Transverse colon (tissue), 4 donors: ENCODE results near the gene CCDC141.

Source experiments
- POLR2A ChIP-seq: fragments of 450-650 bp; IDR thresholded peaks from one replicate; pipeline ENCODE4 v1.6.1; 2016; ENCODE audit warnings: antibody characterized with exemption, mild to moderate bottlenecking, moderate library complexity
- POLR2AphosphoS5 ChIP-seq, 3 donors: sonication (generic); formaldehyde crosslinking; IDR thresholded peaks; one replicate each; pipeline ENCODE4 v1.6.1; 2016; ENCODE audit warnings: antibody characterized with exemption in 3 of 3
- TF ChIP-seq, protein P1 (sequence below), 5 experiments: fragments of 200-600 bp in 3 of 5; fragments of 450-650 bp in 2 of 5; sonication (generic) in 3 of 5; IDR thresholded peaks; 1 replicate in 2 of 5; 2 replicates in 3 of 5; pipeline ENCODE4 v1.5.1; 2016 to 2017; ENCODE audit warnings: antibody characterized with exemption in 5 of 5, inconsistent platforms in 3 of 5, mild to moderate bottlenecking in 2 of 5, moderate library complexity in 1 of 5

DNA sequence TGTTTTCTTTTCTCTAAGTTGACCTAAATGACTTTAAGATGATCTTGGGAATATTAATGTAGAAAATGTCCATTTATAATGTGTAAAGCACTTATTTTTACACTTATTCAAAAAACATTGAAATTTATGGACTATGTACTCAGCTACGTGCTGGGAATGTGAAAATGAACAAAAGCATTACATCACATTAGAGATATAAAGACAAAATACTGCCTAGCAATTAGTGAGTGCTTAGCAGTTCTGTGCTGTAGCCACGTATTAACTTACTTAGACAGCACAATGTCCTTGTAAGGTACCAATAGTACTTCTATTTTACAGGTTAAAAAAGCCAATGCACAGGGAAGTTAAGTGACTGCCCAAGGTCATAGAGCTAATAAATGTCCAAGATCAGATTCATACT lies 138.9 kb downstream of the CCDC141 start:
- TF ChIP-seq, protein P1, sequence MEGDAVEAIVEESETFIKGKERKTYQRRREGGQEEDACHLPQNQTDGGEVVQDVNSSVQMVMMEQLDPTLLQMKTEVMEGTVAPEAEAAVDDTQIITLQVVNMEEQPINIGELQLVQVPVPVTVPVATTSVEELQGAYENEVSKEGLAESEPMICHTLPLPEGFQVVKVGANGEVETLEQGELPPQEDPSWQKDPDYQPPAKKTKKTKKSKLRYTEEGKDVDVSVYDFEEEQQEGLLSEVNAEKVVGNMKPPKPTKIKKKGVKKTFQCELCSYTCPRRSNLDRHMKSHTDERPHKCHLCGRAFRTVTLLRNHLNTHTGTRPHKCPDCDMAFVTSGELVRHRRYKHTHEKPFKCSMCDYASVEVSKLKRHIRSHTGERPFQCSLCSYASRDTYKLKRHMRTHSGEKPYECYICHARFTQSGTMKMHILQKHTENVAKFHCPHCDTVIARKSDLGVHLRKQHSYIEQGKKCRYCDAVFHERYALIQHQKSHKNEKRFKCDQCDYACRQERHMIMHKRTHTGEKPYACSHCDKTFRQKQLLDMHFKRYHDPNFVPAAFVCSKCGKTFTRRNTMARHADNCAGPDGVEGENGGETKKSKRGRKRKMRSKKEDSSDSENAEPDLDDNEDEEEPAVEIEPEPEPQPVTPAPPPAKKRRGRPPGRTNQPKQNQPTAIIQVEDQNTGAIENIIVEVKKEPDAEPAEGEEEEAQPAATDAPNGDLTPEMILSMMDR (IDR thresholded peaks at IDR 0.05): no peak
- TF ChIP-seq POLR2A: no peak
- no peak for TF ChIP-seq POLR2AphosphoS5 (IDR thresholded peaks at IDR 0.05)
